HG03378 (cell line): ENCODE results near the gene ZGRF1.
"Not testable (repeated sequence)": the region's sequence is repeated elsewhere in the genome, so short reads cannot be mapped to it uniquely, and the experiment has no call there.

Experiments used
- ATAC-seq: cut with Tn5 transposase; IDR thresholded peaks from one replicate; pipeline ENCODE4 v1.9.1; 2021; ENCODE audit warnings: mild to moderate bottlenecking, moderate library complexity; ENCODE audit not compliant: unreplicated experiment

Gene ZGRF1

GRCh38 chr4:112517067-112517634 is 119.6 kb downstream of the ZGRF1 start:
- peak; percentile 41 for ATAC-seq

- peak; percentile 23 for ATAC-seq
Measured at GRCh38 chr4:112516471-112517066, 120.1 kb downstream of the ZGRF1 start.

GRCh38 chr4:112516066-112516470 is 120.6 kb downstream of the ZGRF1 start, which contains the start of gene NEUROG2:
Gene NEUROG2, minus strand, starts transcription at chr4:112516180. Its CDS starts 705 bp downstream, at chr4:112515475.
- ATAC-seq: no peak

DNA sequence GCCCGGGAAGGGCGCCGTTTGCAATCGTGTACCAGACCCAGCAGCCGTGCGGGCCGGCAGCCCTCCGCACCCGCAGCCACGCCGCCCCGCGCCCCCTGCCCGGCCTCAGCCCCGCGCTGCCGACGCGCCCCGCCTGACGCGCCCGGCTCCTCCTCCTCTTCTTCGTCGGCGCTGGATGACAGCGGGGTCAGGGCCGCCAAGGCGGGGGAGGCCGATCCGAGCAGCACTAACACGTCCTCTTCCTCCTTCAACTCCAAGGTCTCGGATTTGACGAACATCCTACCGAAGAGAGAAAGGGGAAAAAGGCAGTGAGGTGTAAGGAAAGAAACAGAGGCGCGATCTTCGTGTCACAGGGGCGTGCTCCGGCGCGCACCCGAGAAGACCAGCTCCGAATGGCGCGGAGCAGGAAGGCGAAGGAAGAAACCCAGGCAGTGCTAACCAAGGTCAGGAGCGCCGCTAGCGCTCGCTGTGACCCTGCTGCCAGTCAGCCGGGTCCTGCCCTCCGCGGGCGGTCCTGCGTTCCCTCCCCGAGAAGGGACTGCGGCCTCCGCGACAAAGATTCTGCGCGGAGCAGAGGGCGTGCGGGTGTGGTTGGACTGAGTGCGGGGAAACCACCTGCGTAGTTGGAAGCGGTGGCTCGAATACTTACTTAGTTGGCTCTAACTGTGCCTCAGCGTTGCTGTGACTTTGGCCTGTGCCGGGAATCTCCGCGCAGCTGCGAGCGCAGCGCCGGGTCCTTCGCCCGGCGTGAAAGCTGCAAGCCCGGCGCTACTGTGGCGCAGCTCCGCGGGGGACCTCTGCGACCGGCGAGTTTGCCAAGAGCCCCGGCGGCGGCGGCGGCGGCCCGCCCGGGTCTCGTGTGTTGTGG is 121.3 kb downstream of the ZGRF1 start:
- peak; percentile 35 for ATAC-seq

- ATAC-seq: no peak
Measured at GRCh38 chr4:112514647-112515197, 122.0 kb downstream of the ZGRF1 start.

- ATAC-seq: peak; percentile 20
Measured at GRCh38 chr4:112513971-112514646, 122.6 kb downstream of the ZGRF1 start.

- no peak for ATAC-seq
Measured at GRCh38 chr4:112511803-112512118, 124.9 kb downstream of the ZGRF1 start.

- ATAC-seq: no peak
Measured at GRCh38 chr4:112511093-112511802, 125.5 kb downstream of the ZGRF1 start.

DNA sequence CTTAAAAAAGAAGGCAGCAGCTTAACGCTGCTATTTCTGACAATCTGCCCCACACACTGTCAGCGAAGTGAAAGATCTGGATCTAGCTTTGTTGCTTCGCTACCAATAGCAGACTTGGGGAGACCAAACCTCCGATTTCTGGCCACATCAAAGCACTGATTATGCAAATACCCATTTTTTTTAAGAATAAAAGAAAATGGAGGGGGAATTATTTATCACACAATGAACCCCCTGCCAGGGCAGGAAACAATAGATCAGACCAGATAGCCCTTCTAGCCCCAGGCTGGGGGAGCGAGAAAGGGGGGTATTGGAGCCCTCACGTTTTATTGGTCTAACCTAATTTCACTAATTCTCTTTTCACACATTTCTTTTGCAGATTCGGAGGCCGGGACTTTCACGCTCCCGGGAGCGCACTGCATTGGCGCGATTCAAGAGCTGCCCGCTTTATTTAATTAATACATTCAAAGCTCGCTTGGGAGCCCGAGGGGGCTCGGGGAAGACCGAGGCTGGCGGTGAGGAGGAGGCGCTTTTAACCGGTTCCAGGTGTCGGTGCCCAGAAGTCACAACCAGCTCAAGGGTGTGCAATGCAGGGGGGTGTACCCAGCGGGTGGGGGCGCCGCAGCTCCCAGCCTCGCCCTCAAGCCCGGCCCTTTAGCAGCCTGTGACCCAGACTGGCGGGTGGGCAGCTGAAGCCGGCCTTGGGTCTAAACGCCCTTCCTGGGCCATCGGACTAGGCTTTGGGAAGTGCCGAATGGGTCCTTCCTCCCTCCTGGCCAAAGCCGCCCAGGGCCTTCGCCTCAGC is 126.2 kb downstream of the ZGRF1 start:
- ATAC-seq: no peak

GRCh38 chr4:112509243-112510141 is 127.2 kb downstream of the ZGRF1 start:
- ATAC-seq: no peak

- no peak for ATAC-seq
Measured at GRCh38 chr4:112508356-112508755, 128.4 kb downstream of the ZGRF1 start.

GRCh38 chr4:112504807-112505206 is 131.9 kb downstream of the ZGRF1 start:
- ATAC-seq: no peak

DNA sequence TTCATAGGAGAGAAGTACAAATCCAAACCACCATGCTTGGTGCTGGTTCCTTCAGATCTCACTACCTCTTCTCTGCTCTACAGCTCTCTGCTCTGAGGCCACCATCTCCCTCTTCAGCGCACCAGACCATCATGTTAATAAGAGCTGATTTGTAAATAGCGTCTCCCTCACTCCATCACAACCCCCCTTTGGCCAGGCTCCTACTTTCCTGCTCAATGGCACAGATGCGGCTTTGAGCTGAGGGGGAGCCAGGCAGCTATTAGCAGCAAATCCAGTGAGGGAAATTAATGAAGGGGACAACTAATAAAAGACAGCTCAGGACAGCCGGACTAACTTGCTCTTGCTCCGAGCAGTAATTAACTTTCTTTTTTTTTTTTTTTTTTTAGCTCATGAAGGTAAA is 133.8 kb downstream of the ZGRF1 start:
- ATAC-seq: no peak

GRCh38 chr4:112492321-112492720 is 144.4 kb downstream of the ZGRF1 start:
- ATAC-seq: no peak

DNA sequence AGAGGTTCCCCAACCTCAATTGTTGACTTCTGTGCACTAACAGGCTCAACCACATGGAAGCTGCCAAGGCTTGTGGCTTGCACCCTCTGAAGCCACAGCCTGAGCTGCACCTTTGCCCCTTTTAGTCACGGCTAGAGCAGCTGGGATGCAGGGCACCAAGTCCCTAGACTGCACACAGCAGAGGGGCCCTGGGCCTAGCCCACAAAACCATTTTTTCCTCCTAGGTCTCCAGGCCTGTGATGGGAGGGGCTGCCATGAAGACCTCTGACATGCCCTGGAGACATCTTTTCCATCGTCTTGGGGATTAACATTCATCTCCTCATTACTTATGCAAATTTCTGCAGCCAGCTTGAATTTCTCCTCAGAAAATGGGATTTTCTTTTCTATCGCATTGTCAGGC is 145.9 kb downstream of the ZGRF1 start:
- ATAC-seq: not testable (repeated sequence)
